HG03025 (cell line): ENCODE results near the gene RAD9A.

Experiments
- ATAC-seq: cut with Tn5 transposase; IDR thresholded peaks from one replicate; pipeline ENCODE4 v1.9.1; 2021; ENCODE audit warnings: mild to moderate bottlenecking, moderate library complexity; ENCODE audit not compliant: unreplicated experiment, low FRiP score

The RAD9A gene

DNA sequence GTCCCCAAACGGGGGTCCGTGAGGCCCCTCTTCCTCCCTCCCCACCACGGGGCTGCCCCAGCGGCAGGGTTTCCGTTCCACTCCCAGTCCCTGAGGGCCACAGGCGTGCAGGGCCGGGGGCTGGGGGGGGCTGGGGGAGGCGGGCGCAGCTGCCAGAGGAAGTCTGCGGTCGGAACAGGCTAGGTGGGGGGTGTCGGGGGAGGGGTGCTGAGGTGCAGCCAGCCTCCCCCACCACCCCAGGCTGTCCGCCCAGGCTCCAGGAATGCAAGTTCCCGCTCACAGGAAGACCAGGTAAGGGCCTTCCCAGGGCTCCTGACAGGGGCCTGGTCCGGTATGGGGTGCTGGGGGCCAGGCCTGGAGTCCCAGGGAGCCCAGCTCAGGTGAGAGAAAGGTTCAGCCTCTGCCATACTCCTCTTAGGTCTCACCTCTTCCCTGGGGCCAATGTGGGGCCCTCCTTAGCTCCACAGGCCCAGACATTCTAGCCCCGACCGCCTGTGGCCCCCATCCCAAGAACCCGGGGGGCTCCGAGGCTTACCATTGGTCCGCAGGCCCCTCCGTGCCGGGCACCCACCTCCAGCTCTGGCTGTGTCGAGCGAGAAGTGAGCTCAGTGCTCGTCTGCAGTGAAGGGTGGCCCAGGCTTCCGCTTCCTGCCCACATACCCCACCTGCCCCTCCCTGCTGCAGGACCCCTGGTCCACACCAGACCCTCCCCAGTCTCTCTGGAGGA lies 45.5 kb downstream of the RAD9A start, which contains the start of gene PTPRCAP:
Gene PTPRCAP, minus strand, starts transcription at position 601 of the 727 bp plus-strand sequence. Its CDS starts 63 bp downstream, at position 538.
- no peak for ATAC-seq

- no peak for ATAC-seq
Measured at GRCh38 chr11:67437809-67438157, 46.0 kb downstream of the RAD9A start.

- ATAC-seq: no peak
Measured at GRCh38 chr11:67438158-67438902, 46.5 kb downstream of the RAD9A start.

DNA sequence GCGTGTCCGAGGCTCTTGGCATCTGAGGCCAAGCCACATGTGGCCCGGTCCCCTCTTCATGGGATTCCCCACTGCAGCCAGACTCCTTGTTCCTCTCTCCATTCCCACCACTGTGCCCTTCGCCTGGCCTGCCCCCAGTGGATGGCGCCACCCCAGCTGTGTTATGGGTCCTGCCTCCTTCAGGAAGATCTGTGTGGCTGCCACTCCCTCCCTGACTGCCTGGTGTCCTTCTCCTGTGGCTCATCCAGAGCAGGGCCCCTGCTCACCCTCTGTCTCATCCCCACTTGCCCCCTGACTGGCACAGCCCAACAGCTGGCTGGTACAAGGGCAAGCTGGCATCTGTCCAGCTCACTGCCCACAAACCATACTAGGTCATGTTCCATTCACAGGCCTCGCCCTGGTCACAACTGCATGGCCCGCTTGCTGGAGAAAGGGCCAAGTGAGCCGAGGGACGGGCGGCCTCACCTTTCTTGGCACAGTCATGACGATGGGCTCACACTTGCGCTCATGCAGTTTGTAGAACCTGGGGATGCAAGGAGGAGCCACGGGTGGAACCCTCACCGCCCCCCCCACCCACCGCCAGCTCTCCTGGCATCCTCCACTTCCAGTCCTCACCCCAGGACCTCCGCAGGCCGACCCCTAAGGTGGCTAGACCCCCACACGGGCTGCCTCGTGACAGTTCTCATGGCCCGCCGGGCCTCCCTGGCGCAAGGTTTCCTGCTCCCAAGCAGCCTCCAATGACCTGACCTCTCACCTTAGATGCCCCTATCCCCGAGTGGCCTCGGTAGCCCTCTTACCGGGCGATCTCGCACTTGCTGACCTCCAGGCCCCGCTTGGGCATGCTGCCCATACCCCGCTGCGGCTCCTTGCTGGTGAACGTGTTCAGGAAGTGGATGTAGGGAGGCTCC lies 47.8 kb downstream of the RAD9A start:
- ATAC-seq: no peak

GRCh38 chr11:67440229-67441097 lies 48.7 kb downstream of the RAD9A start:
- no peak for ATAC-seq

DNA sequence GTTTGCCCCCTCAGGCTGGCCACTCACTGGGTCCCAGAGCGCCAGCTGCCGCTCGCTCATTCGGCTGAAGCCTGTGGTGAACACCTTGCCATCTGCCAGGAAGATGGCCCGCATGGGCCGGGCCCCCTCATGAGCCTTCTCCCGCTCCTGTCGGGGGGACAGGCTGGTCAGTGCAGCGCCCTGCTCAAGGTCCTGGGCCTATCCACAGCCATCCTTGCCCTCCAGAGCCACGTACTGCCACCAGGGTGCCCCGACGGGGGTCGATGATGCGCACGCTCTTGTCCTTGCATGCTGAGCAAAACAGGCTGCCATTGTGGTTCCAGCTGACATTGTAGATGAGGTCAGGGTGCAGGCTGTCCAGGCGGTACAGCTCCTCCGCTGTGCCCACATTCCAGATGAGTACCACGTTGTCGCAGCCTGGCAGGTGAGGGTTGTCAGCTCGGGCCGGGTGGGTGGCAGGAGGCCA lies 49.3 kb downstream of the RAD9A start:
- ATAC-seq: no peak

DNA sequence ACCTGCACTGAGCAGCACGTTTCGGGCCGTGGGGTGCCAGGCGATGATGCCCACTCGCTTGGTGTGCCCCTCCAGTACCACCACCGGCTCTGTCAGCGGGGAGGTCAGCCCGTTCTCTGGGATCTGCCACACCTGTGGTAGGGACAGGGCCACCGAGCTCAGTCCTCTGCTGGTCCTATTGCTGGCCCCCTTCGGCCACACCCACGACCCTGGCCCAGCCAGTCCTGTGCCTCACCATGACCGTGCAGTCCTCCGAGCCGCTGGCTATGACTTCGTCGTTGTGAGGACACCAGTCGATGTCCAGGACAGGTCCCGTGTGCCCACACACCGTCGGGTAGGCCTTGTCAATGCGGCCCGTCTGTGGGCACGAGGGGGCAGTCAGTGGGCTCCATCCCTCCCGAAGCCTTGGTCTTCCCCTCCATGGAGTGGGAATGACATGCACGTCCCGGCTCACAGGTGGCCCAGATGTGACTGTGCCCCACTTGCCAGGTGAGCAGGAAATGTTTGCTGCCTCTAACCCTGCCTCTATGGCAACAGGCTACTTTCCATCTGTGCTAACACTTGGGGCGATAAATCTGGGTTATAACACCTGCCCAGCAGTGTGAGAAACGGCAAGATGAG lies 50.1 kb downstream of the RAD9A start:
- no peak for ATAC-seq

- ATAC-seq: no peak
Measured at GRCh38 chr11:67442504-67443404, 51.0 kb downstream of the RAD9A start.

DNA sequence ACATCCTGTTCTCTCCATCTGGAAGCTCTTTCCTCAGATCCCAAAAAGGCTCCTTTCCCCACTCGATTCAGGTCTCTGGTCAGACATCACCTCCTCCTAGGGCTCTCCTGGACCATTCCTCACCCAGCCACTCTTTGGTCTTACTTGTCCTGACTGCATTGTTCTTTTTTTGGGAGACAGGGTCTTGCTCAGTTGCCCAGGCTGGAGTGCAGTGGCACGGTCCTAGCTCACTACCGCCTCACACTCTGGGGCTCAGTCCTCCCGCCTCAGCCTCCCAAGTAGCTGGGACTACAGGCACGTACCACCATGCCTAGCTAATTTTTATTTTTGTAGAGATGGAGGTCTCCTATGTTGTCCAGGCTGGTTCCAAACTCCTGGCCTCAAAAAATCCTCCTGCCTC lies 53.7 kb downstream of the RAD9A start:
- no peak for ATAC-seq
